ENCODE data around the gene LY86.

GRCh38 chr6:6695625-6696276 lies 107.2 kb downstream of the LY86 start:
- no peak for TF ChIP-seq ARNT (IDR thresholded peaks at IDR 0.05)
- no peak for TF ChIP-seq LEF1 (IDR thresholded peaks at IDR 0.05; ENCODE audit: borderline replicate concordance)
- TF ChIP-seq HDGF (IDR thresholded peaks at IDR 0.05; ENCODE audit: borderline replicate concordance), result no peak
- no peak for TF ChIP-seq NFRKB (IDR thresholded peaks at IDR 0.05)
- no peak for TF ChIP-seq FOXA1 (IDR thresholded peaks at IDR 0.05)

Data from HEK293T (cell line).